GM15510 (cell line): ENCODE results near the gene ZDHHC9.

Experiments
- POLR2A ChIP-seq: IDR thresholded peaks from 3 replicates; pipeline ENCODE4 v1.6.1; 2011; ENCODE audit warnings: borderline replicate concordance; ENCODE audit not compliant: insufficient read length; ENCODE audit errors: extremely low read depth

ZDHHC9 gene

GRCh38 chrX:129825746-129826505 is 17.8 kb downstream of the ZDHHC9 start:
- no peak for TF ChIP-seq POLR2A

- no peak for TF ChIP-seq POLR2A
Measured at GRCh38 chrX:129824620-129825019, 19.1 kb downstream of the ZDHHC9 start.

GRCh38 chrX:129823522-129823921 is 20.2 kb downstream of the ZDHHC9 start:
- TF ChIP-seq POLR2A, result no peak

GRCh38 chrX:129823115-129823514 is 20.6 kb downstream of the ZDHHC9 start:
- TF ChIP-seq POLR2A, result no peak

- no peak for TF ChIP-seq POLR2A
Measured at GRCh38 chrX:129818123-129818522, 25.6 kb downstream of the ZDHHC9 start.

GRCh38 chrX:129813662-129814368 is 29.9 kb downstream of the ZDHHC9 start:
- TF ChIP-seq POLR2A, result no peak

GRCh38 chrX:129808829-129809796 is 34.6 kb downstream of the ZDHHC9 start:
- no peak for TF ChIP-seq POLR2A

GRCh38 chrX:129808158-129808828 is 35.4 kb downstream of the ZDHHC9 start:
- TF ChIP-seq POLR2A, result no peak

- no peak for TF ChIP-seq POLR2A
Measured at GRCh38 chrX:129804806-129805205, 38.9 kb downstream of the ZDHHC9 start.

- no peak for TF ChIP-seq POLR2A
Measured at GRCh38 chrX:129802863-129803262, 40.8 kb downstream of the ZDHHC9 start.

GRCh38 chrX:129800186-129800585 is 43.5 kb downstream of the ZDHHC9 start:
- TF ChIP-seq POLR2A, result no peak

GRCh38 chrX:129798888-129799287 is 44.8 kb downstream of the ZDHHC9 start:
- TF ChIP-seq POLR2A, result no peak

- TF ChIP-seq POLR2A, result no peak
Measured at GRCh38 chrX:129798456-129798855, 45.2 kb downstream of the ZDHHC9 start.

- no peak for TF ChIP-seq POLR2A
Measured at GRCh38 chrX:129797251-129797906, 46.3 kb downstream of the ZDHHC9 start.

- TF ChIP-seq POLR2A, result no peak
Measured at GRCh38 chrX:129795584-129795983, 48.1 kb downstream of the ZDHHC9 start.
